ENCODE data around the gene PDIA4.

DNA sequence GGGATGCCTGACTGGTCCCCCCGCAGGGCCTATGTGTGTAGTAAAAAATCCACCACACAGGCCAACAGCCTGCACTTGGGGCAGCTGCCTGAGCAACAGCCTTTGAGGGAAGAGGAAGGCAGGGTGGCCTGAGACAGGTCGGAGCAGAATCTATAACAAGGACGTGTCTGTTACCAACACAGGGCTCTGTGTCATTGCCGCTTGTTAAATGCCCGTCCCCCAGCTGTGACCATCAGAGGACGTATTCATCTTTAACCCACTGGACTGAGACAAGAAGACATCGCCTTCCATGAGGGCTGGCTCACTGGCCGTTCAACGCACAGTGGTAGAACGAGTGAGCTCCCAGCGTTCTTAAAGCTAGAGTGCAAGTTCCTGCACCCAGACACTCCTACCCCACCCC is 7.8 kb downstream of the PDIA4 start:
- TF ChIP-seq RFX5 (IDR thresholded peaks at IDR 0.05; ENCODE audit: borderline replicate concordance, low read depth, low read length) = no peak
- TF ChIP-seq YY1 (IDR thresholded peaks at IDR 0.05; ENCODE audit: low read depth, low read length) = no peak
- no peak for TF ChIP-seq CHD2 (IDR thresholded peaks at IDR 0.05; ENCODE audit: low read length)
